Effector memory CD4-positive, alpha-beta T cell (primary cell): ENCODE measurements around the gene SUPT3H.

ENCODE experiments used
- DNase-seq, 3 donors: peaks; one replicate each; pipeline ENCODE4 v3.0.0-alpha.2; 2020
- H3K27ac ChIP-seq: 2 replicates; pipeline ENCODE4 v1.7.0; 2013; ENCODE audit warnings: mild to moderate bottlenecking, low read length, moderate library complexity; ENCODE audit not compliant: insufficient read depth, poor library complexity, severe bottlenecking
- H3K27me3 ChIP-seq: replicated peaks from 2 replicates; pipeline ENCODE4 v1.7.0; 2013; ENCODE audit warnings: mild to moderate bottlenecking, low read length; ENCODE audit not compliant: insufficient read depth, control insufficient read depth, poor library complexity, severe bottlenecking
- H3K36me3 ChIP-seq: 2 replicates; pipeline ENCODE4 v1.7.0; 2013; ENCODE audit warnings: mild to moderate bottlenecking, low read length, moderate library complexity; ENCODE audit not compliant: control insufficient read depth, insufficient read depth
- H3K4me1 ChIP-seq: 2 replicates; pipeline ENCODE4 v1.7.0; 2013; ENCODE audit warnings: low read length, mild to moderate bottlenecking; ENCODE audit not compliant: control insufficient read depth, insufficient read depth, poor library complexity, severe bottlenecking
- H3K4me3 ChIP-seq: 2 replicates; pipeline ENCODE4 v1.7.0; 2013; ENCODE audit warnings: low read length, low read depth, mild to moderate bottlenecking; ENCODE audit not compliant: insufficient read depth, poor library complexity, severe bottlenecking
- H3K9me3 ChIP-seq: 2 replicates; pipeline ENCODE4 v1.7.0; 2013; ENCODE audit warnings: mild to moderate bottlenecking, low read length, moderate library complexity; ENCODE audit not compliant: control insufficient read depth

The SUPT3H gene

DNA sequence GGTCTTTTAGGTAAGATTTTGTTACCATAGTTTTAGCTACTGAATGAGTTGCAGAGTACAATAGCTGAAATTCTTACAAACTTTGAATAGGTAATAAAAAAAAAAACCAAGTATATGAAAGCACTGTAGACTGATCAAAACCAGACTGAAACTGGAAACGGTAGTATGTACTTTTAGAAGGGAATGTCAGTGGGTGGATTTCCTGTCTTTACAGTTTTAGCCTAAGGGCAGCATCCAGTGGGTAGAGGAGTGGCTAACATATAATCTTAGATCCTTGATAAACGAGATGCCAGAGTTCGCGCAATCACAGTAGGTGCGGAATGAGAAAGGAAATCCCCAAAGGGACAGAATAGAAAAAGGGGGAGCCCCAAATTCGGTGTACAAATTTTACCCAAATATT is 435.5 kb downstream of the SUPT3H start:
- Histone ChIP-seq H3K9me3 (no peaks in the 10 kb centered on the region), H3K27me3 (no peaks in the 10 kb centered on the region), H3K27ac (no peak overlapping the region), H3K4me1 (no peaks in the 10 kb centered on the region), H3K4me3 (no peak overlapping the region), H3K36me3 (no peaks in the 10 kb centered on the region)
- DNase-seq = no peak

DNA sequence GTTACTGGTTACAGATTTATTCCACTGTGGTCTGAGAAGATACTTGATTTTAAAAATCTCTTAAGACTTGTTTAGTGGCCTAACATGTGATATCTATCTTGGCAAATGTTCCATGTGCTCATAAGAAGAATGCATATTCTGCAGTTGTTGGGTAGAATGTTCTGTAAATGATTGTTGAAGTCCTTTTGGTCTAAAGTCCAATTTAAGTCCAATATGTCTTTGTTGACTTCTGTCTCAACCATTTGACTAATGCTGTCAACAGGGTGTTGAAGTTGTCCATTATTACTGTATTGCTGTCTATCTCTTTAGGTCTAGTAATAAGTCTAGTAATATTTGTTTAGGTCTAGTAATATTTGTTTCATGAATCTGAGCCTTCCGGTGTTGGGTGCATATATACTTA is 437.4 kb downstream of the SUPT3H start:
- H3K36me3 ChIP-seq = no peaks in the 10 kb centered on the region
- H3K4me3 ChIP-seq = no peak overlapping the region
- H3K27ac ChIP-seq = no peak overlapping the region
- no peaks in the 10 kb centered on the region for H3K27me3 ChIP-seq
- no peaks in the 10 kb centered on the region for H3K9me3 ChIP-seq
- DNase-seq = no peak
- H3K4me1 ChIP-seq = no peaks in the 10 kb centered on the region

DNA sequence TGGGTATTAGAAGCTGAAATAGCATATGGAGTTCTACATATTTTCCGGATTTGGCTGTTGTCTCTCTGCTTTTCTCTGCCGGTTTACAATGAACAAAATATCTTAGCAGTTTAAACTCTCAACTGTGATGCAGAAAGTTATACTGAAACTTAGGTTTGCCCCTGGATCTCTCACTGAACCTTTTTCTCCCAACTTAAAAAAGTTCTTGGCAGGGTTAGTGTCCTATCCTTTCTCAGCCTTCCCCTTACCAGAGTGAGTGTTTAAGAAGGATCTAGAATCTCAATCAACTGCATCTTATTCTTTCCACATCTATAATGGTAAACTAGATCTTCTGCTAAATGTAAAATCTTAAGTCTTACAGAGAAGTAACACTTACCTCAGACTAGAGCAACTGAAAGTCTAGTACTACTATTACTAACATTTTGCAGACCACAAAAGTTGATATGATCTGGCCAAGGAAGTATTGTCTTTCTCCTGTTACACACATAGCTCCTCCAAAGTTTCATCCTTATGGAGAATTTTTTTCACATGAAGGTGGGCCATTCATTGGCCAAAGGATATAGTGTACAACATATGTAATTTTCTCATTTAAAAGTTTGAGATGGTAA is 441.9 kb downstream of the SUPT3H start:
- Histone ChIP-seq H3K4me3 (no peak overlapping the region), H3K36me3 (no peaks in the 10 kb centered on the region), H3K4me1 (peaks cover 4% of the 10 kb centered on the region), H3K27ac (no peak overlapping the region), H3K27me3 (no peaks in the 10 kb centered on the region), H3K9me3 (no peaks in the 10 kb centered on the region)
- no peak for DNase-seq

DNA sequence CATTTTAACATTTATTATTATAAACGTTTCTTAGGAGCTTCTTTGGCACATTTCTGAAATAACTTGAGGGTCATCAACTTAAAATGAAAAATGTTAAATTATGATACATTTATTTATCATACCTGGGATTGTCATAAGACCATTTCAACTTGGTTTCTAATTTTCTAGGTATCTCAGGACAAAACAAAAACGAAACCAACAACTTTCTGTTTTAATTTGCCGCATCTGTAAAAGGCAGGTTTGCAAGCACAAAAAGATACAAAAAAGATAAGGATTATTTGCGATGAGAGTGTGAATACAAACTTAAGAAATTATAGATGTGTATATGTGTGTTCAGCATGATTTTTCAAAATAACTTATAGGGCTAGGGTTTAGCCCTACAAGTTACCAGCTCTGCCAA is 444.6 kb downstream of the SUPT3H start:
- Histone ChIP-seq H3K27me3 (no peaks in the 10 kb centered on the region), H3K36me3 (no peaks in the 10 kb centered on the region), H3K9me3 (no peaks in the 10 kb centered on the region), H3K27ac (peak overlapping the region; percentile 78), H3K4me3 (peak overlapping the region; percentile 49), H3K4me1 (peaks cover 4% of the 10 kb centered on the region)
- DNase-seq = no peak

DNA sequence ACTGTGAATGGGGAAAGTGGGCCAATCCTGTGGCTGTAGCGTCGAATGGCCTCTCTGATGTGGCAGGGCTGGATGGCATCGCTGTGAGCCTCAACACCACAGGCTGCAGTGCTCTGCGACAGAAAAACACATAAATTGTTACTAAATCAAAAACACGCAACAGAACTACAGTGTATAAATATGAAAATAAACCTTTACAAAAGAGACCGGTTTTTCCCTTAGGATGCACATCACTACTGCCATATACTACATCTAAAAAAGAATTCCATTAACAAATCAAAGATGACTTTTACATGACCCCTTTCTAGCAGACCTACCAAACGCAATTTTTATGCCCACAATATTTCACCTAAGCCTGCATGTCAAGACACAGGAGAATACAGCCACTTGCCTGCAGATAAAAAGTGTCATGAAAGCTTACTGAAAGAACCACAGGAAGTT is 445.1 kb downstream of the SUPT3H start:
- Histone ChIP-seq H3K27me3 (no peaks in the 10 kb centered on the region), H3K9me3 (no peaks in the 10 kb centered on the region), H3K36me3 (no peaks in the 10 kb centered on the region), H3K27ac (peak overlapping the region; percentile 78), H3K4me1 (peaks cover 4% of the 10 kb centered on the region), H3K4me3 (peak overlapping the region; percentile 49)
- peak; percentile 34 to 49 (median 37) for DNase-seq

DNA sequence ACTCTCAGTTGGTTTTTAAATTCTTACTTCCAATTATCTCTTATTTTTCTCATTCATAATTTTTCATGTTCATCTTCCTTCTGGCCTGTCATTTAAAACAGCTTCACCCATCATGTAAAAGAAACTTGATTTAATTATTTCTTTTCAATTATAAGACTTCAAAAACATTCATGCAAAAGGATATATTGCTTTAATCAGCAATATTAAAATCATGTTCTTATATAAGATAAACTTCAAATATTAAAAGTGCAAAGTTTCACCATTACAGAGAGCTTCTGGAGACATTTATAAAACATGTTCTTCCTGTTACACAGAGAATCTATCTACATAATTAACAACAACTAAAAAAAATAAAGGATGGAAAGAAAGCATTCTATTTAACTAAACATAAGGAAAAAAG is 446.3 kb downstream of the SUPT3H start:
- no peak for DNase-seq
- Histone ChIP-seq H3K27me3 (no peaks in the 10 kb centered on the region), H3K36me3 (no peaks in the 10 kb centered on the region), H3K9me3 (no peaks in the 10 kb centered on the region), H3K4me1 (peaks cover 9% of the 10 kb centered on the region), H3K4me3 (peak overlapping the region; percentile 49), H3K27ac (peak overlapping the region; percentile 78)

DNA sequence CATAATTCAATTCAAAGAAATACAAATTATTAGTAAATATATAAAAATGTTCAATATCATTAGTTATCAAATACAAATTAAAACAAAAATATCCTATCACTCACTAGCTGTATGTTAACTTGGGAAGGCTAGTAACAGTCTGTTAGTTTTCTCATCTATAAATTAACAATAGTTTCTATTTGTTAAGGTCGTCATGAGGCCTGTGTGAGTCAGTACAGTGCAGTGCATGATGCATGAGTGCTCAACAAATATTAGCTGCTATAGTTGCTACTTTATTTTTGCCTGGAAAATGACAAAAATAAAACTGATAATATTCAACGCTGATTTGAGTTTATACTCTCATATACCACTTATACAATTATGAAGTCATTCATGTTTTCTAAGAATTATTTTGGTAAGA is 451.2 kb downstream of the SUPT3H start:
- Histone ChIP-seq H3K4me3 (no peak overlapping the region), H3K27me3 (no peaks in the 10 kb centered on the region), H3K4me1 (peaks cover 23% of the 10 kb centered on the region), H3K27ac (no peak overlapping the region), H3K9me3 (no peaks in the 10 kb centered on the region), H3K36me3 (no peaks in the 10 kb centered on the region)
- DNase-seq = no peak

DNA sequence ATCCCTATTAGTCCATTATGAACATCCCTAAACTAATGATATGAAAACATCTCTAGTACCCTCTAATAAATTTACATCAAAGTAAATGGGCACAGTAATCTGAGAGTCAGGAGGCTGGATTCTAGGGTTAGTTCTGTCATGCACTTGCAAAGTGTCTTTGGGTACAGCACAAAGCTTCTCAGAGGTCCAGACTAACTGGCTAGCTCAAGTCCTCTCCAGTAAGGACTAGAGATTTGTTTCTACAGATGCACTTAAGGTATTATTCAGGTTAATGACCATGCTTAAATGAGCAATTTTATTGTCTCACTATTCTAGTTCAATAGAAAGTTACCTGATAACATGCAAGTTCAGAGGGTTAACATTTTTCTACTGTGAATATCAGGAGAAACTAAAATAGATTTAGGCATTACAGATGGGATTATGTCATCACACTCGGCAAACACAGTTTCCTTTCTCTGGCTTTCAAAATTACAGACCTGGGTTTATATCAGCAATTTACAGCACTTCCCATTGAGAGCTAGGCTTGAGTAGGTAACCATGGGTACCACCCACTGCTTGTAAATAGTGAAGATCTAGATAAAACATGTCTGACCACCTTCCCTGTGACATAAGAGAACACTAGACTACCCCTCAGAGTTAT is 452.5 kb downstream of the SUPT3H start:
- H3K9me3 ChIP-seq = no peaks in the 10 kb centered on the region
- H3K36me3 ChIP-seq = no peaks in the 10 kb centered on the region
- H3K4me1 ChIP-seq = peaks cover 24% of the 10 kb centered on the region
- H3K4me3 ChIP-seq = no peak overlapping the region
- peak overlapping the region; percentile 81 for H3K27ac ChIP-seq
- H3K27me3 ChIP-seq = no peaks in the 10 kb centered on the region
- peak; percentile 17 to 47 (median 21) for DNase-seq

DNA sequence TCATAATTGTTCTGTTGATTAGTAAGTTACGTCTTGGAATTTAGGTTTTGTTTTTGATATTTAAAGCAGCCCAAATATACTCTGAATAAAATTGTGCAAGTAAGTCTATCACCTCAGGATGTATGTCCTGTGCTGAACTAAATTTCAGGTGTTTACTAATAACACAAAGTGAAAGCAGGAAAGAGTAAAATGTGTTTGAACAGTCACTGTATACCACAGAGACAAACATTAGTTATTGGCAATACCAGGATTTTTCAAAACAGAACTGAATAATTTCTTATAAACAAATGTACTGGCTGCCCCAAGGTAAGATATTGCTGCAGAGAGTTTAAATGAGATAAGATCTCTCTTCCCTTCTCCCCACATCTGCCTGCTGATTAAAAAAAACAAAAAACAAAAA is 454.3 kb downstream of the SUPT3H start:
- Histone ChIP-seq H3K4me3 (no peak overlapping the region), H3K27ac (peak overlapping the region; percentile 48), H3K36me3 (no peaks in the 10 kb centered on the region), H3K9me3 (no peaks in the 10 kb centered on the region), H3K27me3 (no peaks in the 10 kb centered on the region), H3K4me1 (peaks cover 24% of the 10 kb centered on the region)
- DNase-seq = no peak

DNA sequence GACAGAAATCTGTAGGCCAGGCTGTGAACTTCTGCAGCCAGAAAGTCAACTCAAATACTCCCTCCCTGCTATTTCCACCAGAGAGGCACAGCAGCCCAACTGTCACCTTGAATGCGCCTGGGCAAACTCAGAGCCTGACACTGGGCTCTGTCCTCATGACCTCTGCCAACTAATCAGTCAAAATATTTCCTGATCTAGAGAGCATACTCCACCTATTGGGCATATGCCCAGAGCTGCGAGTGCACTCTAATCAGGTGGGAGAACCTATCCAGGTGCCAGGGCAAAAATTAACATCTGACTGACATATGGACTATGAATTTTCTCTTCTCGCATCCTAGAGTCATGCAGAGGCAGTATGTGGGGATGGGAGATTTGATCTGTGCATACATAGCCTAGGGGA is 455.9 kb downstream of the SUPT3H start:
- H3K4me3 ChIP-seq = no peak overlapping the region
- peaks cover 22% of the 10 kb centered on the region for H3K4me1 ChIP-seq

More for the DNA sequence above, 455.9 kb downstream of the SUPT3H start:
- DNase-seq = no peak
- Histone ChIP-seq H3K9me3 (no peaks in the 10 kb centered on the region), H3K36me3 (no peaks in the 10 kb centered on the region), H3K27me3 (no peaks in the 10 kb centered on the region), H3K27ac (peak overlapping the region; percentile 52)
